ENCODE data around the gene MOV10L1.

- TF ChIP-seq CTCF (conservative IDR thresholded peaks at IDR 0.05; ENCODE audit: low read depth, low read length) (no peak), EZH2 (IDR thresholded peaks at IDR 0.05; ENCODE audit: borderline replicate concordance, low read depth, low read length, poor library complexity, severe bottlenecking) (no peak)
Observed at GRCh38 chr22:50059881-50060262, 29.9 kb upstream of the MOV10L1 start.
